ENCODE data around the gene PAPPA. TPM values are rescaled to one million over a fixed set of nuclear protein-coding genes. Genes with fewer than 3 reads are reported as not detected.

PAPPA gene
- total RNA-seq, 1 donor from 2014 or later: 2.8 TPM

DNA sequence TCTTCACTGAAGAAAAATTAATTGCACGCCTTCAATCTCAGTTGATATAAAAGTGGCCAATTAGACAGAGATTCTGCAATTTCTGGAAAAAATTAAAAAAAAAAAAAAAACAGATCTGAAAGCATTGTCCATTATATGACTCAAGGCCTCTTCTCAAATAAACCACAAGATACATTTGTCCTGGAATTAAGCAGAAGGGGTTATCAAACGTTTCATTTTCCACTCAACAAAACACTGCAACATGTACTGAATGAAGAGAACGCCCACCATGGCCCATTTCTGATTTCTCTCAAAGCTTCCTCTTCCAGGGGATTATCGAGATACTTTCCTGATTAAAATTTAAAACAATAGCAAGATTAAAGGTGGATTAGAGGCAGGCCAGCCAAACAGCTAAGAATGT lies 5.8 kb upstream of the PAPPA start:
- intact Hi-C loops (cut with DNase I): loop anchor here (10.0 kb wide), 1 partner anchor 263 kb away; no protein-coding TSS in a partner anchor
- DNase-seq (ENCODE audit: low spot score): no peak

DNA sequence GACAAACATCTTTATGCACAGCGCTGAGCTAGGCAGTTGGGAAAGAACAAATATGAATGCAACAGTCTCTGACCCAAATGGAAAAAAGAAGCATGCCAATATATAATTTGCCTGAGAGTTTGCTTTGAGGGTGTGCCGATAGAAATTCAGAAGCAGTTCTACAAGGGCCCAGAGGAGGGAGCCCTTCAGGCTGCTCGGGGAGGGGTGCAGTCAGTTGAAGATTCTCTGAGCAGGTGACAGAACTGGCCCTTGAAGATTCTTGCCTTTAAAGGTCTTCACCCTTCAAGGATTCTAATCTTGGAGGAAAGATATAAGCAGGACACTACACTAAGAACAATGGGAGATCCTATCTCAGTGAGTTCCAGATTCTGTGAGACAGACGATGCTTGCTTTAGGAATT lies 3.7 kb upstream of the PAPPA start:
- no peak for DNase-seq (ENCODE audit: low spot score)
- intact Hi-C loops (cut with DNase I): loop anchor here (5.0 to 10.0 kb wide), 5 partner anchors 205 to 555 kb away; no protein-coding TSS in a partner anchor

DNA sequence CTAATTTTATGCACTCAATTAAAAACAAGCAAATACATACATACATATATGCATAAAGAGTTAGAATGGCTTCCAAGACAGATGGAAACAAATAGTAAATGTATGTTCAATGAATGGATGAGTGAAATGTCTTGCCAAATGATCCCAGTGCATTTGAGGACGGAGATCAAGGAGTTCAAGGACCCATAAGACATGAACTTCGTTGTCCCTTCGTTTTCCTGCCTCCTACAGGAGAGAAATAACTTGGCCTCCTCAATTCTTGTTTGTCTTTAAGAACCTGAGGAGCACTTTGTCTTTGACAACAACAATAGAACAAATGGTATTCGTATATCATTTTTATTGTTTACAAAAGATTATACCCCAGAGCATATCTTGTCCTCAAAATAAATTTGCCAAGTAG lies 2.4 kb upstream of the PAPPA start:
- DNase-seq (ENCODE audit: low spot score): no peak
- intact Hi-C loops (cut with DNase I): loop anchor here (5.0 to 10.0 kb wide), 4 partner anchors 206 to 556 kb away; no protein-coding TSS in a partner anchor

GRCh38 chr9:116151966-116152381 lies 1.6 kb upstream of the PAPPA start:
- intact Hi-C loops (cut with DNase I): loop anchor here (5.0 to 10.0 kb wide), 4 partner anchors 207 to 557 kb away; no protein-coding TSS in a partner anchor
- DNase-seq (ENCODE audit: low spot score): no peak

DNA sequence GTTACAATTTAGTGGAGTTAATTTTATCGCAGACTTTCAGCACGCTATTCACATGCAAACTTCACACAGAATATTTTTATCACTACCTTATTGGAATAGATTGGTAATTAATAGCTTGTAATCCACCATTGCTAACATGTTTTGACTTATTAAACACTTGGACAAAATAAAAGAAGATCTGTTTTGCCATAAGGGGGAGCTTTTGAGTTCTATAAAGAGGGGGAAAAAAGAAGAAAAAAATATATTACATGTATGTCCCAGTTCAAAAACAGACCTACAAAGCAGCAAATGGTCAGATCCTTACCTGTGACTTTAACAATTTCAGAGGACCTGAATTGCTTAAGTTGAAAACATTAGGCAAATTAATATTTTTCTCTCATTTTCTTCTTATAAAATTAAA lies 1.2 kb upstream of the PAPPA start:
- no peak for DNase-seq (ENCODE audit: low spot score)
- intact Hi-C loops (cut with DNase I): loop anchor here (5.0 to 10.0 kb wide), 4 partner anchors 208 to 558 kb away; no protein-coding TSS in a partner anchor

GRCh38 chr9:116152941-116153764 lies 438 bp upstream of the PAPPA start:
- DNase-seq (ENCODE audit: low spot score): no peak
- intact Hi-C loops (cut with DNase I): loop anchor here (5.0 to 10.0 kb wide), 4 partner anchors 208 to 558 kb away; no protein-coding TSS in a partner anchor

DNA sequence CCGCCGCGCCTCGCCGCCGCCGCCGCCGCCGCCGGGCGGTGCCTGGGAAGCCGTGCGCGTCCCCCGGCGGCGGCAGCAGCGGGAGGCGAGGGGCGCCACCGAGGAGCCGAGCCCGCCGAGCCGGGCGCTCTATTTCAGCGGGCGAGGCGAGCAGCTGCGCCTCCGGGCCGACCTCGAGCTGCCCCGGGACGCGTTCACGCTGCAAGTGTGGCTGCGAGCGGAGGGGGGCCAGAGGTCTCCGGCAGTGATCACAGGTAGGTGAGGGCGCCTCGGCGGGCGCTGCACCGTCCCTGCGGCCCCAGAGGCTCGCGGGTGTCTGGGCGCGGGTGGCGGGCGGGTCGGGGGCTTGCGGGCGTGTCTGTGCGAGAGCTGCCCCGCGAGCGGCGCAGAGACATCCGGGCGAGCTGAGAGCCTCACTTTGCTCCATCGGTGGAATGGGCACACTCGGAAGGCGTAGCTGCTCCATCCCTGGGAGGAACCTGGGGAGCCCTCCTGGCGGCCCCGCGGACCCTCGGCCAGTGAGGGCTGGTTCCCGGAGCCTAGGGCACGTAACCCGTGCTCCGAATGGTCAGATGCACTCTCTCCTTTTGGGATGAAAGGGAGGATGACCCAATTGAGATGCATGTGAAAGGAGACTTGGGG lies 864 bp downstream of the PAPPA start:
- intact Hi-C loops (cut with DNase I): loop anchor here (2.0 to 10.0 kb wide), 5 partner anchors 210 to 560 kb away; no protein-coding TSS in a partner anchor
- DNase-seq (ENCODE audit: low spot score): no peak

DNA sequence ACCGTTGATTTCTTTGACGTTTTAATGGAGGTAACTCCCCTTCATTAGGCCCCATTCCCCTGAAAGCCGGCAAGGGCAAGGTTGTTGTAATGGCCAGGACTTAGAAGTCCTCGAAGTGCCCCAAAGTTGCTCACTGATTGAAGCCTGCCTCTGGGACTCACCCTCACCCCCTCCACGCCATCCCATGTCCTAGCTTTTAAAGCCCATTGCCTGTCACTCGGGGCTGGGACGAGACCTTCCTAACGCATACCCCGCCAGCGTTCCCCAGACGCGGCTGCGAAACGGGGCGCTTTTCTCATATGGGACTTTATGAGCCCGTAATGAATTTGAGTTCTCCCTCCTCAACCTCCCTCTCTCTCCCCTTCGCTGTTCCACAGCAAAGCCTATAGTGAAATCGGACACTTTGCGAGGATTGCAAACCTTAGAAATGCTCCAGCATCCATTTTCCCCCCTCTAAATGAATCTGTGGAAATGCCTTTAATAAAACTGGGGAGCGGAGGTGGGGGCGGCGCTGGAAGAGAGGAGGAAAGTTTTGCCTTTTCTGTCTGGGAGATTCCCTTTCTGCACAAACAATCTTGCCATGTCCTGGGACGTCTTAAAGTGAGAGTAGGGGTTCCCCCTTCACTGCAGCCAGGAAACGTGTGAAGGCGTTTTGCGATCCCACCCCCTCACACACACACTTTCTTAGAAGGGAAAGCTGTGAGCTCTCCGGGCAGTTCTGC lies 1.5 kb downstream of the PAPPA start:
- no peak for DNase-seq (ENCODE audit: low spot score)
- intact Hi-C loops (cut with DNase I): loop anchor here (2.0 to 10.0 kb wide), 5 partner anchors 210 to 560 kb away; no protein-coding TSS in a partner anchor

- intact Hi-C loops (cut with DNase I): loop anchor here (2.0 to 10.0 kb wide), 4 partner anchors 209 to 561 kb away; no protein-coding TSS in a partner anchor
- DNase-seq (ENCODE audit: low spot score): no peak
Observed at GRCh38 chr9:116155698-116156039, 2.1 kb downstream of the PAPPA start.

DNA sequence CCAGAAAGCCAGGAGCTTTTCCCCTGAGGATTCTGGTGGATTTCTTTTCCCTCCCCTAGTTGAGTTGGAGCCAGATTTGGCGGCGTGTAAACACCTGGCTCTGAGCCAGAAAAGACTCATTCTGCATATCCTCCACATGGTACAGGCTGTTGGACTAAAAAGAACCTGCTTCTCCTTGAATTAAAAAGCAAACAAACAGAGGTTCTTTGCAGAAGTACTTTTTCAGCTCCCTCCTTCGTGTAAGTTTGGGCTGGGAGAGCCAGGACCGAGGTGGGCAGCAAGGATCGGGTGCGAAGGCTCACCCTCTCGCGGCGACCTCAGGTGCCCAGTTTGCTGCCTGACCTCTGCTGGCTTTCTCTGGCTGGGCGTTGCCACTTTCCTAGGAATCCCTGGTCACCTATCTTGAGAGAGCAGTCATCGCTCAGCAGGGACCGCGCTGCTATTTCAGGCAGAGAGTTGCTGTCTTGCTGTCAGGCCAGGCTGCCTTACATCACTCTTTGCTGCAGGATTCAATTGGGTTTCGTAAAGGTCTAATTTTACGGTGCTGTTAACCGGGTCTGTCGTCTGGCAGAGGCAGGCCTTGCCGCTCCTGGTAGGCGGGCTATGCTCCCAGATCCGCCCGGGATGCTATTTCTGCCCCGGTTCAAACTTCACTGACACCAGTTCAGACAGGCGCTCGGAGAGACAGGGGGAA lies 3.2 kb downstream of the PAPPA start:
- intact Hi-C loops (cut with DNase I): loop anchor here (10.0 kb wide), 3 partner anchors 208 to 562 kb away; no protein-coding TSS in a partner anchor
- peak; percentile 88 for DNase-seq (ENCODE audit: low spot score)

GRCh38 chr9:116157436-116158138 lies 4.0 kb downstream of the PAPPA start:
- no peak for DNase-seq (ENCODE audit: low spot score)
- intact Hi-C loops (cut with DNase I): loop anchor here (10.0 kb wide), 3 partner anchors 207 to 563 kb away; no protein-coding TSS in a partner anchor

DNA sequence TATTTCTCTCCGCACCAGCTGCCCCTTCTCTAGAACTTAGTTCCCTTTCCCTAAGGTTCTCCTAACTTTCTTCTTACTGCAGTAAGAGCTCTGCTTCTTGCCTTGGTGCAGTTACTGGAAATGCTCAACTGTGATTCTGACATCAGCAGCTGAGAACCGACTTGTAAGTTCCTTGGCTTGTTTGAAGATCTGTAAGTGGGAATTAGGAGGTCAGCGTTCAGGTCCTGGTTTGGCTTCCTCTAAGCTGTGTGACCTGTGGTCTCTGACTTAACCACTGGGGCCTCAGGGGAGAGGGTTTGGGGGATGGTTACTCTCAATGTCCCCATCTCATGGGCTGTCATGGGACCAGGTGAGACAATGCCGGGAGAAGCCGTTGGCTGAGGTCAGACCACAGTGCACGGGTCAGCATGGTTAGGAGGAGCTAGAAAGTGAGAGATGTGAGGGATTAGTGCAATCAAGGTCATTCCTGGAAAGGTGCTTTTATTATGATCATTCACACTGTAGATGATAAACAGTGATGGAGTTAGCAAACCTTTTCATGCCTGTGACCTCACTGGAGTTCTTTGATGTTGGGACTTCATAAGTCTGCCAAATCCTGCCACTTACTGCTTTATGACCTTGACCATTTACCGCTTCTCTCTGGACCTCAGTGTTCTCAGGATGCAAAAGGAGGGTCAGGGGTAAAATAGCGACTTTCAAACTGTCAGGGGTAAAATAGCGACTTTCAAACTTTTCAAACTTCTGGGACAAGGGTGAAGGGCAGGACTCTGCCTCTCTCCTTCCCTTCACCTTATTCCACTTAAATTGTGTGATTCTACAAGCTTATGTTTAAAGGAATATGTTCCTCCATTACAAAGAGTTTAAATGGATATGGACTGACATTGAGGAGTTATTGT lies 7.3 kb downstream of the PAPPA start:
- no peak for DNase-seq (ENCODE audit: low spot score)
- intact Hi-C loops (cut with DNase I): loop anchor here (5.0 to 10.0 kb wide), 3 partner anchors 154 to 486 kb away; no protein-coding TSS in a partner anchor

DNA sequence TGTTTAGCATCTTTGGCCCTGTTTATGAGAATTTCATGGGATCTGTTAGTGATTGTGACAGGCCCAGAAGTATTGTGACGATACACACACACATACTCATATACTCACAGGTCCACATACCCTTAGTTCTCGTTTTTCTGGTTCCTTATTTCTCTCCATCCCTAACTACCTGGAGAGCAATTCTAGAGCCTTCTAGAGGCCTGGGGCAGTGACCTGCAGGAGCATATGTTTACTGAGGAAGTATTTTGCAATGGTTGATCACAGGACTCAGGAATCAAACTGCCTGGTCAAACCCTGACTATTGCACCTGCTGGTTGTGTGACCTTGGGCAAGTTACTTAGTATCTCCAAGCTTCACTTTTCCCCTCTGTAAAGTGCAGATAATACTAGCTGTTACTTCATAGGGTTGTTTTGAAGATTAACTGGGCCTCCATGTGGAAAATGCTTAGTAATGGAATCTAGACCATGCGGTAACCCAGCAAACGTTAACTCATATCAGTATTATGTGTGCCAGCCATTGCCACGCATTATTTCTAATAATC lies 8.7 kb downstream of the PAPPA start:
- intact Hi-C loops (cut with DNase I): loop anchor here (5.0 to 10.0 kb wide), 3 partner anchors 152 to 485 kb away; no protein-coding TSS in a partner anchor
- DNase-seq (ENCODE audit: low spot score): no peak

- intact Hi-C loops (cut with DNase I): loop anchor here (5.0 to 10.0 kb wide), 3 partner anchors 151 to 484 kb away; no protein-coding TSS in a partner anchor
- no peak for DNase-seq (ENCODE audit: low spot score)
Observed at GRCh38 chr9:116163293-116164055, 9.9 kb downstream of the PAPPA start.

DNA sequence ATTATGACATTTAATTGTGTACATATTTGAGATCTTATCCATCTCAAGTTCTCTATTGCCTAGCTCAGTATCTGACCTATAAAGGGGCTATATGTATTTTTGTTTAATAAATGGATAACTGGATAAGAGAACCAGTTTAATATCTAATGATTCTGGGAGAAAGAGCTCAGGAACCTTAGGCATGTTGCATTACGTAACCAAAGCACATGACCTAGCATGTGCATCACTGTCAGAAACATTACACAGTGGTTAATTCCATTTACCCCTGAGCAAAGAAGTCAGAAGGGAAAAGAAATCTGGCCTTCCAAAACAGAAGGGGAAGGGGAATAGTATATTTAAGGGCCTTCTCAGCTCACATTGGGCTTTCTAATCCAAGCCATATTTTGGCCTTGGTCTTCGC lies 12.3 kb downstream of the PAPPA start:
- intact Hi-C loops (cut with DNase I): loop anchor here (10.0 kb wide), 1 partner anchor 149 kb away; no protein-coding TSS in a partner anchor
- DNase-seq (ENCODE audit: low spot score): no peak

- no peak for DNase-seq (ENCODE audit: low spot score)
- intact Hi-C loops (cut with DNase I): loop anchor here (10.0 kb wide), 1 partner anchor 148 kb away; no protein-coding TSS in a partner anchor
Observed at GRCh38 chr9:116166713-116167112, 13.1 kb downstream of the PAPPA start.
